HepG2 (cell line): Measurements from ENCODE around the gene CCDC106. TPM values are rescaled to one million over a fixed set of nuclear protein-coding genes. Genes with fewer than 3 reads are reported as not detected.

Experiments used
- ATAC-seq: fragments of 200-7000 bp; cut with Tn5 transposase; 3 replicates; pipeline ENCODE4 v1.9.1; 2020; ENCODE audit warnings: mild to moderate bottlenecking, moderate library complexity
- BruUV-seq: library from RNA; stranded (reverse); fragments of 400-500 nt; replicated peaks from 2 replicates; lab custom pipeline; 2021; lab: Mats Ljungman, UMichigan
- CTCF ChIA-PET: fragments of 300-600 bp; formaldehyde crosslinking; extraction: SDS; loops from one replicate; lab custom pipeline; 2021; ENCODE audit warnings: low total read pairs, inconsistent platforms, low intra/inter-chr PET ratio; lab: Yijun Ruan, JAX
- POLR2A ChIA-PET: fragments of 350-600 bp; sonication (Branson Sonifier 250); formaldehyde crosslinking; loops from one replicate; lab custom pipeline; 2020; ENCODE audit warnings: antibody characterized with exemption, inconsistent platforms; lab: Yijun Ruan, JAX
- DNase-seq: peaks from one replicate; pipeline ENCODE4 v3.0.0-alpha.2; 2015; ENCODE audit warnings: low spot score
- FAIRE-seq: peaks from 3 replicates; lab custom pipeline; 2011; peaks lifted over from hg19 to GRCh38; lab: Jason Lieb, UNC
- H2AFZ ChIP-seq: one replicate; pipeline ENCODE4 v1.6.1; 2011; ENCODE audit warnings: low read length, inconsistent platforms
- H3K27ac ChIP-seq: fragments of 300-600 bp; 3 replicates; pipeline ENCODE4 v1.8.0; 2011; ENCODE audit warnings: mixed run types, mild to moderate bottlenecking, mixed read lengths, low read length, inconsistent platforms; ENCODE audit not compliant: insufficient read depth; ENCODE audit errors: extremely low read length
- H3K27me3 ChIP-seq, 2 experiments: fragments of 200-600 bp in 1 of 2; 2 replicates in 1 of 2; 3 replicates in 1 of 2; pipeline versions ENCODE4 v1.6.0 to v1.8.0; 2011; ENCODE audit warnings: low read length in 2 of 2, mild to moderate bottlenecking in 2 of 2, moderate library complexity in 2 of 2, inconsistent platforms in 1 of 2; ENCODE audit not compliant: insufficient read depth in 2 of 2, control insufficient read depth in 1 of 2
- H3K36me3 ChIP-seq, 2 experiments: fragments of 200-600 bp in 1 of 2; replicated peaks in 1 of 2; 2 replicates in 1 of 2; 3 replicates in 1 of 2; pipeline versions ENCODE4 v1.5.1 to v1.8.0; 2011; ENCODE audit warnings: low read length in 2 of 2, inconsistent platforms in 1 of 2; ENCODE audit not compliant: insufficient read depth in 2 of 2, control insufficient read depth in 1 of 2
- H3K4me1 ChIP-seq: 2 replicates; pipeline ENCODE4 v1.5.1; 2012; ENCODE audit warnings: low read length, inconsistent platforms; ENCODE audit not compliant: insufficient read depth
- H3K4me2 ChIP-seq: 2 replicates; pipeline ENCODE4 v1.6.0; 2011; ENCODE audit warnings: low read depth, low read length, inconsistent platforms
- H3K4me3 ChIP-seq, 3 experiments: fragments of 200-600 bp in 1 of 3; sonication (generic), shearing (Covaris generic) in 1 of 3; replicated peaks in 1 of 3; 2 replicates each; pipeline ENCODE4 v1.5.1; 2011 to 2016; ENCODE audit warnings: low read length in 3 of 3, inconsistent platforms in 2 of 3, low read depth in 2 of 3, mild to moderate bottlenecking in 2 of 3, control low read depth in 1 of 3, mixed read lengths in 1 of 3; ENCODE audit not compliant: insufficient read depth in 1 of 3
- H3K79me2 ChIP-seq: one replicate; pipeline ENCODE4 v1.6.1; 2011; ENCODE audit warnings: low read length, inconsistent platforms; ENCODE audit not compliant: insufficient read depth
- H3K9ac ChIP-seq: 2 replicates; pipeline ENCODE4 v1.6.0; 2011; ENCODE audit warnings: mild to moderate bottlenecking, low read depth, low read length, inconsistent platforms; ENCODE audit not compliant: insufficient read depth
- H3K9me3 ChIP-seq: 2 replicates; pipeline ENCODE4 v1.5.1; 2012; ENCODE audit warnings: mild to moderate bottlenecking, low read length
- H4K20me1 ChIP-seq: 2 replicates; pipeline ENCODE4 v1.6.0; 2011; ENCODE audit warnings: inconsistent platforms, mild to moderate bottlenecking, low read length, moderate library complexity; ENCODE audit not compliant: insufficient read depth
- ZNF337 ChIP-seq: sonication (generic); formaldehyde crosslinking; IDR thresholded peaks from 2 replicates; pipeline ENCODE4 v1.5.1; 2020; ENCODE audit warnings: missing genetic modification reagents, low read depth, mild to moderate bottlenecking, borderline replicate concordance
- ZNF382 ChIP-seq: sonication (generic); formaldehyde crosslinking; IDR thresholded peaks from 2 replicates; pipeline ENCODE4 v1.5.0; 2020; ENCODE audit warnings: missing genetic modification reagents, mild to moderate bottlenecking, borderline replicate concordance
- WGBS: methylation state at CpG from one replicate; pipeline ENCODE4 v1.1.6; 2017; ENCODE audit warnings: low lambda C conversion rate; 5-methylcytosine and 5-hydroxymethylcytosine counted together
- in situ Hi-C: cut with HindIII; loops from 2 replicates; pipeline ENCODE4 v1.10.0; 2017; ENCODE audit warnings: low pct_unique_long_range_greater_than_20kb; ENCODE audit not compliant: extremely low pct_ligation_motif_present
- intact Hi-C: fragments of 100-400 bp; cut with micrococcal nuclease; formaldehyde crosslinking; loops from one replicate; pipeline ENCODE4 v1.10.0; 2022; ENCODE audit not compliant: unreplicated experiment
- polyA plus RNA-seq, 8 experiments: library from polyadenylated mRNA; depleted of rRNA in 3 of 8; stranded (reverse) in 7 of 8; unstranded in 1 of 8; fragments of >200 nt; fragmentation: Illumina TruSeq in 4 of 8; extraction: Trizol in 4 of 8; gene quantifications; 2 replicates each; pipeline versions ENCODE4 v1.2.1 to v1.2.3, GENCODE V29; 2011 to 2016; ENCODE audit warnings: low read depth in 4 of 8, missing spikeins in 1 of 8, mixed read lengths in 1 of 8; ENCODE audit not compliant: insufficient read depth in 1 of 8
- total RNA-seq, 5 experiments: library from RNA; depleted of rRNA; stranded (reverse); fragments of >200 nt; fragmentation: Illumina TruSeq; extraction: Trizol; gene quantifications; 2 replicates each; pipeline ENCODE4 v1.2.3, GENCODE V29; 2016; ENCODE audit warnings: low read depth in 1 of 5
- TF ChIP-seq, protein P1 (sequence below): sonication (generic); formaldehyde crosslinking; IDR thresholded peaks from 2 replicates; pipeline ENCODE4 v1.5.0; 2020; ENCODE audit warnings: mild to moderate bottlenecking, missing genetic modification reagents
- TF ChIP-seq, protein P2 (sequence below): sonication (generic); formaldehyde crosslinking; IDR thresholded peaks from 2 replicates; pipeline ENCODE4 v1.5.0; 2020; ENCODE audit warnings: mild to moderate bottlenecking, missing genetic modification reagents, borderline replicate concordance

Gene CCDC106
- total and polyA plus RNA-seq, 2 of the 13 experiments (the other 11 are each of a cell fraction or from before 2014, with no cell fraction given) = 4.7 to 8.8 TPM

DNA sequence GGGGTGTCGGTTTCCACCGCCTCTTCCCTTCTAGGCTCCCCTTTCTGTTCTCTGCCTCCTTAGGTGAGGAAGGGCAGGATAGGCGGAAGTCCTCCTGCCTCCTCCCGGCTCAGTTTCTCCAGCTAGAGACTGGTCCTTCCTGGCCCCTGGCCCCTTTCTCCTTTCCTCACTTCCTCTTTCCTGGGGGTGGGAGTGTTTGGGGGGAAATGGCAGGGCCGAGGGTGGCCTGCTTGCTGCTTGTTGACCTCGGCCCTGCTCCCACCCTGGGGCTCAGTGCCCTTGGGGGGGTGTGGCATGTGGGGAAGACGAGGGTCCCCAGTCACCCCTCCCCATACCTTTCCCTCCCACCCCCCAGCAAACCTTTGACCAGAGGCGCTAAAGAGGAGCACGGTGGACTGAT lies 11.8 kb downstream of the CCDC106 start:
- ATAC-seq (no peak), DNase-seq (no peak), FAIRE-seq (no peak)
- in situ Hi-C loops (no loop called here), intact Hi-C loops (no loop called here)
- Histone ChIP-seq H3K9ac (no peak overlapping the region), H2AFZ (no peak overlapping the region), H3K4me3 (no peak overlapping the region), H3K79me2 (peaks cover 69% of the 10 kb centered on the region), H3K27me3 (no peaks in the 10 kb centered on the region; a peak in 1 of 5 replicates), H3K4me1 (peaks cover 24% of the 10 kb centered on the region), H3K36me3 (peaks cover 37 to 57% of the 10 kb centered on the region in 2 experiments), H4K20me1 (peaks cover 52% of the 10 kb centered on the region), H3K9me3 (no peaks in the 10 kb centered on the region), H3K4me2 (no peak overlapping the region), H3K27ac (no peak overlapping the region)
- CTCF ChIA-PET = no interaction called here
- POLR2A ChIA-PET = no interaction called here
- no peak for TF ChIP-seq ZNF382 (CRISPR knock-in tag)
- no TSS peak for BruUV-seq
- 88% methylated on average over 8 of the region's 9 CpGs for WGBS

DNA sequence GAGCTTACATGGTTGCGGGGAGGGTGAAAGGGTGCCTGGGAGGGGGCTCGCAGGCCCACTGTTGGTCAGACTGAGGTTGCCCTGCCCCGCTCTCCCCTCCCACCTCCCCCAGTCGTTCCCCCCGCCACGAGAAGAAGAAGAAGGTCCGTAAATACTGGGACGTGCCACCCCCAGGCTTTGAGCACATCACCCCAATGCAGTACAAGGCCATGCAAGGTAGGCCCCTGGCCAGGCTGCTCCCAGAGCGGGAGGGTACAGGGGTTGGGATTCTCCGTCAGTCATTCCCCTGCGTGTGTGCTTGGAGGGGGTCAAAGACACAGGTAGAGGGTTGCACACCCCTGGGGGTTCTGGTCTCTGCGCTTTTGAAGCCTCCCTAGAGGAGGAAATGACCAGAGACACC lies 12.4 kb downstream of the CCDC106 start:
- H2AFZ ChIP-seq = no peak overlapping the region
- WGBS = 97% methylated on average over 10 of the region's 12 CpGs
- in situ Hi-C loops (no loop called here), intact Hi-C loops (no loop called here)
- TF ChIP-seq, protein P1, sequence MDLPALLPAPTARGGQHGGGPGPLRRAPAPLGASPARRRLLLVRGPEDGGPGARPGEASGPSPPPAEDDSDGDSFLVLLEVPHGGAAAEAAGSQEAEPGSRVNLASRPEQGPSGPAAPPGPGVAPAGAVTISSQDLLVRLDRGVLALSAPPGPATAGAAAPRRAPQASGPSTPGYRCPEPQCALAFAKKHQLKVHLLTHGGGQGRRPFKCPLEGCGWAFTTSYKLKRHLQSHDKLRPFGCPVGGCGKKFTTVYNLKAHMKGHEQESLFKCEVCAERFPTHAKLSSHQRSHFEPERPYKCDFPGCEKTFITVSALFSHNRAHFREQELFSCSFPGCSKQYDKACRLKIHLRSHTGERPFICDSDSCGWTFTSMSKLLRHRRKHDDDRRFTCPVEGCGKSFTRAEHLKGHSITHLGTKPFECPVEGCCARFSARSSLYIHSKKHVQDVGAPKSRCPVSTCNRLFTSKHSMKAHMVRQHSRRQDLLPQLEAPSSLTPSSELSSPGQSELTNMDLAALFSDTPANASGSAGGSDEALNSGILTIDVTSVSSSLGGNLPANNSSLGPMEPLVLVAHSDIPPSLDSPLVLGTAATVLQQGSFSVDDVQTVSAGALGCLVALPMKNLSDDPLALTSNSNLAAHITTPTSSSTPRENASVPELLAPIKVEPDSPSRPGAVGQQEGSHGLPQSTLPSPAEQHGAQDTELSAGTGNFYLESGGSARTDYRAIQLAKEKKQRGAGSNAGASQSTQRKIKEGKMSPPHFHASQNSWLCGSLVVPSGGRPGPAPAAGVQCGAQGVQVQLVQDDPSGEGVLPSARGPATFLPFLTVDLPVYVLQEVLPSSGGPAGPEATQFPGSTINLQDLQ (CRISPR knock-in tag) = no peak
- no peak for TF ChIP-seq ZNF337 (CRISPR knock-in tag)
- TF ChIP-seq, protein P2, sequence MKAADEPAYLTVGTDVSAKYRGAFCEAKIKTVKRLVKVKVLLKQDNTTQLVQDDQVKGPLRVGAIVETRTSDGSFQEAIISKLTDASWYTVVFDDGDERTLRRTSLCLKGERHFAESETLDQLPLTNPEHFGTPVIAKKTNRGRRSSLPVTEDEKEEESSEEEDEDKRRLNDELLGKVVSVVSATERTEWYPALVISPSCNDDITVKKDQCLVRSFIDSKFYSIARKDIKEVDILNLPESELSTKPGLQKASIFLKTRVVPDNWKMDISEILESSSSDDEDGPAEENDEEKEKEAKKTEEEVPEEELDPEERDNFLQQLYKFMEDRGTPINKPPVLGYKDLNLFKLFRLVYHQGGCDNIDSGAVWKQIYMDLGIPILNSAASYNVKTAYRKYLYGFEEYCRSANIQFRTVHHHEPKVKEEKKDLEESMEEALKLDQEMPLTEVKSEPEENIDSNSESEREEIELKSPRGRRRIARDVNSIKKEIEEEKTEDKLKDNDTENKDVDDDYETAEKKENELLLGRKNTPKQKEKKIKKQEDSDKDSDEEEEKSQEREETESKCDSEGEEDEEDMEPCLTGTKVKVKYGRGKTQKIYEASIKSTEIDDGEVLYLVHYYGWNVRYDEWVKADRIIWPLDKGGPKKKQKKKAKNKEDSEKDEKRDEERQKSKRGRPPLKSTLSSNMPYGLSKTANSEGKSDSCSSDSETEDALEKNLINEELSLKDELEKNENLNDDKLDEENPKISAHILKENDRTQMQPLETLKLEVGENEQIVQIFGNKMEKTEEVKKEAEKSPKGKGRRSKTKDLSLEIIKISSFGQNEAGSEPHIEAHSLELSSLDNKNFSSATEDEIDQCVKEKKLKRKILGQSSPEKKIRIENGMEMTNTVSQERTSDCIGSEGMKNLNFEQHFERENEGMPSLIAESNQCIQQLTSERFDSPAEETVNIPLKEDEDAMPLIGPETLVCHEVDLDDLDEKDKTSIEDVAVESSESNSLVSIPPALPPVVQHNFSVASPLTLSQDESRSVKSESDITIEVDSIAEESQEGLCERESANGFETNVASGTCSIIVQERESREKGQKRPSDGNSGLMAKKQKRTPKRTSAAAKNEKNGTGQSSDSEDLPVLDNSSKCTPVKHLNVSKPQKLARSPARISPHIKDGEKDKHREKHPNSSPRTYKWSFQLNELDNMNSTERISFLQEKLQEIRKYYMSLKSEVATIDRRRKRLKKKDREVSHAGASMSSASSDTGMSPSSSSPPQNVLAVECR (CRISPR knock-in tag) = no peak
- no TSS peak for BruUV-seq
- H3K4me1 ChIP-seq = peaks cover 24% of the 10 kb centered on the region
- no peak for DNase-seq
- ChIA-PET CTCF (no interaction called here), POLR2A (no interaction called here)
- ATAC-seq = no peak
- peaks cover 37 to 60% of the 10 kb centered on the region in 2 experiments for H3K36me3 ChIP-seq
- H3K9ac ChIP-seq = no peak overlapping the region
- no peak for FAIRE-seq
- no peaks in the 10 kb centered on the region for H3K9me3 ChIP-seq
- peaks cover 67% of the 10 kb centered on the region for H3K79me2 ChIP-seq
- peaks cover 52% of the 10 kb centered on the region for H4K20me1 ChIP-seq
- no peak overlapping the region for H3K27ac ChIP-seq
- H3K4me3 ChIP-seq = no peak overlapping the region
- H3K4me2 ChIP-seq = no peak overlapping the region
- H3K27me3 ChIP-seq = no peaks in the 10 kb centered on the region; a peak in 1 of 5 replicates
